ENCODE data around the gene ASCL3.
"Not testable (repeated sequence)": the region's sequence is repeated elsewhere in the genome, so short reads cannot be mapped to it uniquely, and the experiment has no call there.

ASCL3 gene

DNA sequence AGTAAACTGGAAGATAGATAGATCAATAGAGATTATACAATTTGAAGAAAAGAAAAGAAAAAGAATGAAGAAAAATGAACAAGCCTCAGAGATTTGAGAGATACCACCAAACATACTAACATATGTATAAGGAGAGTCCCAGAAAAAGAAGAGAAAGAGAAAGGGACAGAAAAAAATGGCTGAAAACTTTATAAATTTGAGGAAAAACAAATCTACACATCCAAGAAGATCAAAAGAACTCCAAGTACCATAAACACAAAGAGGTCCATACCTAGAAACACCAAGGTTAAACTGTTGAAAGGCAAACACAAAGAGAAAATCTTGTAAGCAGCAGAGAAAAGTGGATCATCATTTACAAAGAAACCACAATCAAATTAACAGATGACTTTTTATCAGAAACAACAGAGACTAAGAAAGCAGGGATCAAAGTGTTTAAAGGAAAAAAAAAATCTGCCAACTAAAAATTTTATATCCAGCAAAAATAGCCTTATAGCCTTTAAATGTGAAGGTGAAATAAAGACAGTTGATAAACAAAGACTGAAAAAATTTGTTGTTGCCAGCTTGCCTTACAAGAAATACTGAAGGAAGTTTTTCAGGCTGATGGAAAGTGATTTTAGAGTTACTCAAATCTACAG, 43.6 kb downstream of the ASCL3 start:
- TF ChIP-seq, protein P1, sequence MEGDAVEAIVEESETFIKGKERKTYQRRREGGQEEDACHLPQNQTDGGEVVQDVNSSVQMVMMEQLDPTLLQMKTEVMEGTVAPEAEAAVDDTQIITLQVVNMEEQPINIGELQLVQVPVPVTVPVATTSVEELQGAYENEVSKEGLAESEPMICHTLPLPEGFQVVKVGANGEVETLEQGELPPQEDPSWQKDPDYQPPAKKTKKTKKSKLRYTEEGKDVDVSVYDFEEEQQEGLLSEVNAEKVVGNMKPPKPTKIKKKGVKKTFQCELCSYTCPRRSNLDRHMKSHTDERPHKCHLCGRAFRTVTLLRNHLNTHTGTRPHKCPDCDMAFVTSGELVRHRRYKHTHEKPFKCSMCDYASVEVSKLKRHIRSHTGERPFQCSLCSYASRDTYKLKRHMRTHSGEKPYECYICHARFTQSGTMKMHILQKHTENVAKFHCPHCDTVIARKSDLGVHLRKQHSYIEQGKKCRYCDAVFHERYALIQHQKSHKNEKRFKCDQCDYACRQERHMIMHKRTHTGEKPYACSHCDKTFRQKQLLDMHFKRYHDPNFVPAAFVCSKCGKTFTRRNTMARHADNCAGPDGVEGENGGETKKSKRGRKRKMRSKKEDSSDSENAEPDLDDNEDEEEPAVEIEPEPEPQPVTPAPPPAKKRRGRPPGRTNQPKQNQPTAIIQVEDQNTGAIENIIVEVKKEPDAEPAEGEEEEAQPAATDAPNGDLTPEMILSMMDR (IDR thresholded peaks at IDR 0.05; ENCODE audit: insufficient read depth, low read length, poor library complexity, severe bottlenecking) = no peak
- Histone ChIP-seq H3K36me3 (ENCODE audit: control insufficient read depth, insufficient read depth, low read length) (no peaks in the 10 kb centered on the region), H3K27me3 (replicated peaks; ENCODE audit: control insufficient read depth, insufficient read depth, low read length) (no peaks in the 10 kb centered on the region), H3K4me3 (replicated peaks; ENCODE audit: low read depth, low read length) (no peak overlapping the region)
- no peak for DNase-seq (ENCODE audit: extremely low read depth, insufficient read length)

DNA sequence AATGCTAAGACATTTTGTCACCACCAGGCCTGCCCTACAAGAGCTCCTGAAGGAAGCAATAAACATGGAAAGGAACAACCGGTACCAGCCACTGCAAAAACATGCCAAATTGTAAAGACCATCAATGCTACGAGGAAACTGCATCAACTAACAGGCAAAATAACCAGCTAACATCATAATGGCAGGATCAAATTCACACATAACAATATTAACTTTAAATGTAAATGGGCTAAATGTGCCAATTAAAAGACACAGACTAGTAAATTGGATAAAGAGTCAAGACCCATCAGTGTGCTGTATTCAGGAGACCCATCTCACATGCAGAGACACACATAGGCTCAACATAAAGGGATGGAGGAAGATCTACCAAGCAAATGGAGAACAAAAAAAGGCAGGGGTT, 51.6 kb downstream of the ASCL3 start:
- DNase-seq (ENCODE audit: extremely low read depth, insufficient read length); H3K4me3 ChIP-seq (replicated peaks; ENCODE audit: low read depth, low read length); H3K36me3 ChIP-seq (ENCODE audit: control insufficient read depth, insufficient read depth, low read length); H3K27me3 ChIP-seq (replicated peaks; ENCODE audit: control insufficient read depth, insufficient read depth, low read length): not testable (repeated sequence)
